ENCODE results near the gene CEP83.
"Not testable (repeated sequence)": the region's sequence is repeated elsewhere in the genome, so short reads cannot be mapped to it uniquely, and the experiment has no call there.

GRCh38 chr12:94454318-94454717, 5.3 kb downstream of the CEP83 start:
- not testable (repeated sequence) for TF ChIP-seq CTCF (conservative IDR thresholded peaks at IDR 0.05 in 1 of 2, IDR thresholded peaks at IDR 0.05 in 1 of 2; ENCODE audit: low read depth in 1 of 2, low read length in 2 of 2); EZH2 (IDR thresholded peaks at IDR 0.05; ENCODE audit: low read length, missing control alignments)

All from fibroblast of lung (primary cell).